ENCODE data around the gene ZNF24.

- no peak for TF ChIP-seq CTCF (conservative IDR thresholded peaks at IDR 0.05; ENCODE audit: low read depth in 2 of 2)
- TF ChIP-seq POLR2AphosphoS5 (IDR thresholded peaks at IDR 0.05; ENCODE audit: low read depth): no peak
Observed at GRCh38 chr18:35343488-35343935, 708 bp downstream of the ZNF24 start.
